Islet precursor cell (in vitro differentiated cells): Measurements from ENCODE around the gene TDRD3.
"Not testable (repeated sequence)": the region's sequence is repeated elsewhere in the genome, so short reads cannot be mapped to it uniquely, and the experiment has no call there.

ENCODE experiments used
- DNase-seq: peaks from one replicate; pipeline ENCODE4 v3.0.0-alpha.2; 2018

TDRD3 gene

DNA sequence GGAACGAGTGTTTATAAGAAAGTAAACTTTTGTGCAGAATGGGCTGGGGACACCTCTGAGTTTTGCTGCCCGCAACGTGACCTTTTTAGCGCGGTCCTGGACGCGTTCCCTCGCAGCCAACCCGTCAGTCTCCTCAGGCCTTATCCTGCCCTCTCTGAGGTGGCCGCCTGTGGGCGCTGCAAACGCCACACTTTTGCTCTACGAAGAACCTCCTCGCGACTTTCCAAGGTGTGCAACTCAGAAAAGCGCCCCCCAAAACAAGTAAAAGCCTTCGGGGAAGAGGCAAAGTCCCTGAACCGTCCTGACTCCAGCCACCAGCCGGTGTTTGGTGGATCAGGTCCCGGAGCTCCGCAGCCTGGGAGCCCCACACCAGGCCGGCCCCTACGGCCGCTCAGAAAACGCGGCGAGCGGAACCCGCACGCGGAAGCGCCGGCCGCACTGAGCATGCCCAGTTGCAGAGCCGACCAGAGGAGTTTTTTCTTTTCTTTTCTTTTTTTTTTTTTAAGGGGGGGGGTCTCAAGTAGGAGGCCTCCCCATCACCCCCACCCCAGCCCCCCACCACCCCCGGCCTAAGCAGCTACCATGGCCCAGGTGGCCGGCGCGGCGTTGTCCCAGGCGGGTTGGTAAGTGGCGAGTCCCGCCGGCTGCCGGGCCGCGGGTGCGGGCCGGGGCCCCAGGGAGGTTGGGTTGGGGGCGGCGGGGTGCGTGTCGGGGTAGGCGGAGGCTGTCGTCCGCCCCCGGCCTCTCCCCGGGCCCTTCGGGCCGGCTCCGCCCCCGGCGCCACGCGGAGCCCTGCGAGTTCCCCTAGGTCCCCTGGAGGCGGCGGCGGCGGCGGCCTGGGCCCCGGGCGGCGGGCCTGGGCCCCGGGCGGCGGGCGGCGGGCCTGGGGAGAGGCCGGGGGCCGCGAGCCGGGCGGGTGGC, at the start of gene TDRD3:
Gene TDRD3, plus strand, starts transcription at position 438 of the 921 bp plus-strand sequence. Its CDS starts 145 bp downstream, at position 583.
- peak; percentile 93 for DNase-seq

DNA sequence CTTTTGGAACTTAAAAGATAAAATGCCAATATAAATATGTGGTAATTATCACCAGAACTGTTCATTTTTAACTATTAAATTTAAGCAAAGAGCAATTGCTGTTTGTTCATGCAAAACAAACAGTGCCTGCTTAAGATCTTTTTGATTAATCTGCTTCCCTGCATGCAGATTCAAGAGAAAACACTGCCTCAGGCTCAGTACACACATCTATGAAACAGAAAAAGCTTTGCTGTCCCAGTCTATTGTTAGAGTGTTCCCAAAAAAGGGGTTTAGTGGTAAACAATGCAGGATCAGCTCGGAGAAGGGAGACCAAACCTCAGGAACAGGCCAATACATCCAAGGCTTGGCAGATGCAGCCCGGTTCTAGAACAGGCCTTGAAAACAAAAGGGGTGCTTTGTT, 49.3 kb upstream of the TDRD3 start:
- DNase-seq = no peak

DNA sequence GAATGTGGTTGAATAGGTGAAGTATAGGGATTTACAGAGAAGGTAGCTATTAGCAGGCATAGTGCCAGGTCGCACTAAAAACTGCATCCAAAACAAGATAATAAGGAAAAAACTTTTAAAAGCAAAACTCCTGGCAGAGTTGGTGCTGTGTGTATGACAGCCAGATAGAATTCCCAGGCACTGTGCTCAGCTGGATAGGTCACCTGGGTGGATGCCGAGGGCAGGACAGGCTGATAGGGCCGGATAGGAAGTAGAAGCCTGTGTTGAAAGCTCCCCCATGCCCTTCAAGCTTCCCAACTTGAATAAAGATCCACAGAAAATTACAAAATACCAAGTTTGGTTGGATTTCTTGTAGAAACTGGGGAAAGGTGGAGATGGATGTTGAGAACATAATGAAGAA, 48.9 kb upstream of the TDRD3 start:
- no peak for DNase-seq

DNA sequence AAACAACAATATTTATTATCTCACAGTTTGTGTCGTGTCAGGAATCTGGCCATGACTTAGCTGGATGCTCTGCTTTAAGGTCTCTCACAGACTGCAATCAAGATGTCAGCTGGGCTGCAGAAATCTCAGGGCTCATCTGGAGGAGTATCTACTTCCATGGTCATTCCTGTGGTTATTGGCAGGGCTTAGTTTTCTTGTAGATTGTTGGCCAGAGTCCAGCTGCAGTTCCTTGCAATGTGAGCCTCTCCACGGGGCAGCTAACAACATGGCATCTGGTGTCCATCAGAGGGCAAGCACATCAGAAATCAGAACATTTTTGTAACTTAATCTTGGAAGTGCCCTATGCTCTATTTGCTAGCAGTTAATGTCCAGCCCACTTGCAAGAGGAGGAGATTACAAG, 45.7 kb upstream of the TDRD3 start:
- no peak for DNase-seq

DNA sequence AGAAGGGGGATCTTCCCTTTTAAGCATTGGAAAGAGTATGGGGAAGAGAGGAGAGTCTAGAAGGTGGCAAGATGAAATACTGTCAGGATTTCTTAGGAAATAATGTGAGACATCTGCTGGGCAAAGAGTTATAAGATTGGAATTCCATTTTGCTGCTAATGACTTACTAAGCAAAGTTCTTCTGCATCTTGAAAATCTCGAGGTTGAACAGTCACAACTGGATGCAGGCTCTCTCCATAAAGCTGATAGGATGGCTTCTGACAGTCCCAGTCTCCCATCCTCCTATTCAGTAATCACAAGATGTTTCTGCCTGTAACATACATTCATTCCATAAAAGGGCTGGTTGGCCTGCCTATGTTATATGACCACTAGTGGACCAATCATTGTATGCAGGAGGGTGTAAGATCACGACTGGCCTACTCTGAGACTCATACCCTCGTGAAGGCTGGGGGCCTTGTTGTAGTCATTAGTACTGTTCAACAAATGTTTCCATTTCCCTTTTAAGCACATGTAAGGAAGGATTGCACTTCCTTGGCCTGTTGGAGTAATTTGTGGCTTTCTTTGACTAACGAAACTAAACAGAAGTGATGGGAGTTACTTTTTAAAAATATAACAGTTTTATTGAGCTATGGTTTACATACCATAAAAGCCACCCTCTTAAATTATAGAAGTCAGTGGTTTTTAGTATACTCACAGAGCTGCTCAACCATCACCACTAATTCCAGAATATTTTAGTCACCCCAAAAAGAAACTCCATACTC, 45.0 kb upstream of the TDRD3 start:
- no peak for DNase-seq

DNA sequence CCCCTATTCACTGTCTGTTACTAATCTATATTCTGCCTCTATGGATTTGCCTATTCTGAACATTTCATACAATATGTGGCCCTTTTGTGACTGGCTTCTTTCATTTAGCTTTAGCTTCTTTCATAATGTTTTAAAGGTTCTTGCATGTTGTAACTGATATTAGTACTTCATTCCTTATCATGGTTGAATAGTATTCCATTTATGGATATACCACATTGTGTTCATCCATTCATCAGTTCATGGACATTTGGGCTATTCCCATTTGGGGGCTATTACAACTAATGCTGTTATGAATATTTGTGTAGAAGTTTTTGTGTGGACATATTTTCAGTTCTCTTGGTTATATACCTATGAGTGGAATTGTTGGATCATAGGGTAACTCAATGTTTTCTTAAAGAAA, 44.4 kb upstream of the TDRD3 start:
- no peak for DNase-seq

DNA sequence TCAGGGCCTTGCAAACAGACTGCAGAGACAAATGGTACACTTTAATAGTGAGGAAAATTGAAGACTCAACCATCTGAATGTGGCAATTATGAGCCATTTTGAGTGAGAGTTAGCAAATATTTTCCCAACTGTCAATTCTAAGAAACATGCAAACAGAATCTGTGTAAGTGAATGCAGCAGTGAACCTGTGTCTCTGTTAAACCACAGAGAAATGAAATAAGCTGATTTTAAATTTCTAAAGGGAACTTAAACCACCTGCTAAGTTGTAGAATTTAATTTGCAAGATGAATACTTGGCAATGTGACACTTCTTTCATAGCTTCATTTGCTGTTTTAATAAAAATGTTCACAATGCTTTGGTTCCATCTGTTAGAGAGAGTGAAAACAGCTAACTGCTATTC, 42.0 kb upstream of the TDRD3 start:
- no peak for DNase-seq

DNA sequence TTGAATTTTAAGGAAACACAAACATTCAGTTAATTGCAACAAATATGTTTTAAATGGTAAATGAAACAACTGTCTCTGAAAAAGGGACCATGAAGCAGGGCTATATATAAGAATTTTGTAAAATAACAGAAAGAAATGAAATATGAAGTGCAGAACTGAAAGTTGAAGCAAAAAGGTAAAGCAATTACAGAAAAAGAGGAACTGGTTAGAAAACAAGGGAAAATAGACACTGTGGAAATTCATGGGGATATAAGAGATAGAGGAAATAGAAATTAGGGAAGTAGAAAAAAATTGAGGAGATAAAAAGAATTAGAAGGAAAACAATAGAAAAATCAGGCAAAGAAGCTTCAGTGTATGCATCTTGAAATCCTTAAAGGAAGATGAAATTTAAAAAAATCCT, 40.0 kb upstream of the TDRD3 start:
- DNase-seq = no peak

DNA sequence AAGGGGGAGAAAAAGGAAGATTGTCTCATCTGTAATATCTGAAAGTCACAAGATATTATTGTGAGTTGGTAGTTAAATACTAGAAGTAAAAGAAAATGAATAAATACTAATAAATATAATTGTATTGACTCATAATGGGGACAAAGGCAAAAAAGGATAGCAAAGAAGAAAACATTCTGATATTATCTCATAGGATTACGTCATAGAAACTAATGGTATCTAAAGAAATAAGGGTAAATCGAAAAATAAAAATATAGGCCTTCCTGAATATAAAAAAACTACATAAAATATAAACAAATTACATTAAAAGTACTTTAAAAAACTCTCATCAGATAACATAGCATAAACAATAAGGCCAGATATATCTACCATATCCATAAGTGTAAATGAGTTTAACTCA, 38.6 kb upstream of the TDRD3 start:
- no peak for DNase-seq

DNA sequence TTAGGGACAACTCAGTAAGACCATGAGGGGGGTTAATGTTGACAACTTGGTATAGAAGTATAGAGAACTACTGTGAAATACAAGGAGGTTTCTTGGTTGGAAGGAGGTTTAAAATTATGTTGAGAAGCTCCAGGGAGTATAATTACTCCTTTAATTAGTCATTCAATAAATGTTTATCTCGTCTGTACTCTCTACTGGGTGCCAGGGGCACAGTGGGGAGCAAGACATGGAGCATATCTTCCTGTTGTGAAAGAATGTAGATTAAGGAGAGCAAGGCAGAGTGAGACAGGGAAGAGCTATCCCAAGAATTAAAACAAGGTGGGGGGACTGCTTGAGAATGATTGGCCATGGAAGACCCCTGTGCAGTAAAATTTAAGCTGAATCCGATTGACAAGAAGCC, 33.7 kb upstream of the TDRD3 start:
- no peak for DNase-seq

DNA sequence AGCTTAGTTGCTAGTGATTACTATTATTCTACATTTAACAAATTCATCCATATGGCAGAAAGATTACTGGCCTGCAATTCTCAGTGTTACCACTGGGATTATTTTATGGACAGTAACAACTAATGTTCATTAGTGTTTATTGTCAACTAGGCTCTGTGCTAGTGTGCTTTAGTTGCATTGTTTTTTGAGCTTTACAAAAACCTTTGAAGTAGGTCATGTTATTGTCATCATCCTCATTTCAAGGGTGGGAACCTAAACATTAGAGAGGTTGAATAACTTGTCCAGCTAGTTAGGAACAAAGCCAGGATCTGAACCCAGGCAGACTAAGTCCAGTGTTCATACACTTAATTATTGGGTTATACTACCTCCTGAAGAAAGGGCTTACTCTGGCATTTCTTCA, 27.8 kb upstream of the TDRD3 start:
- no peak for DNase-seq

DNA sequence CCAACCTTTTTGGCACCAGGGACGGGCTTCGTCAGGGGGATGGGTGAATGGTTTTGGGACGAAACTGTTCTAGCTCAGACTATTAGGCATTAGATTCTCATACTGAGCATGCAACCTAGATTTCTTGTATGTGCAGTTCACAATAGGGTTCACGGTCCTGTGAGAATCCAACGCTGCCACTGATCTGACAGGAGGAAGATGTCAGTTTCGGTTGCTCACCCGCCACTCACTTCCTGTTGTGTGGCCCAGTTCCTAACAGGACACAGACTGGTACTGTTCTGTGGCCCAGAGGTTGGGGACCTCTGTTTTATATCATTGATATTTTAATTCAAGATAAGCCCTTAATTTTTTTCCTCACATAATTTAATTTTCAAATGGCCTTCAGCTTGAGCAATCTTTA, 26.7 kb upstream of the TDRD3 start:
- DNase-seq = no peak

DNA sequence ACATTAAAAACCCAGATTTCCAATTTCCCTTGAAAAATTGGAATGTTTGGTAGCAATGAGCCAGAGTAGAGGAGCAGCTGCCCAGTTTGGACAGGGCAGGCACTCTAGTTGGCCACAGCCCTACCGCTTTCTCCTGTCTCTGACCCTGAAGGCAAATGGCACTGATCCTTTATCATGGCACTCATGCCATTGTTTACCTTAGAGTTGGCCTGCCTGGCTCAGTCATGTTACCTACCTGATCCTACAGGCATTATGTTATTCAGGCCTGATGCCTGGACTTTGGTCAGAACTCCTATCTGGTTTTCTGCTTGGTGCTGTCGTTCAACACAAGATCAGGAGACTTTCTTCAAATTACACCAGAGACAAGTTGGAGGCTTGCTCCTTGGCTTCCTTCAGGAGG, 24.9 kb upstream of the TDRD3 start:
- DNase-seq = no peak

DNA sequence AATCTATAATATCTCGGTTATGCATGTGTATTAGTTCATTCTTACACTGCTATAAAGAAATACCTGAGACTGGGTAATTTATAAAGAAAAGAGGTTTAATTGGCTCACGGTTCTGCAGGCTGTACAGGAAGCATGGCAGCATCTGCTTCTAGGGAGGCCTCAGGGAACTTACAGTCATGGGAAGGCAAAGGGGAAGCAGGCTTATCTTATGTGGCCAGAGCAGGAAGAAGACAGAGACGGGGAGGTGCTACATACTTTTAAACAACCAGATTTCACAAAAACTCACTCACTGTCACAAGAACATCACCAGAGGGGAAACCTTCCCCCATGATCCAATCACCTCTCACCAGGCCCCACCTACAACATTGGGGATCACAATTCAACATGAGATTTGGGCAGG, 17.7 kb upstream of the TDRD3 start:
- not testable (repeated sequence) for DNase-seq

DNA sequence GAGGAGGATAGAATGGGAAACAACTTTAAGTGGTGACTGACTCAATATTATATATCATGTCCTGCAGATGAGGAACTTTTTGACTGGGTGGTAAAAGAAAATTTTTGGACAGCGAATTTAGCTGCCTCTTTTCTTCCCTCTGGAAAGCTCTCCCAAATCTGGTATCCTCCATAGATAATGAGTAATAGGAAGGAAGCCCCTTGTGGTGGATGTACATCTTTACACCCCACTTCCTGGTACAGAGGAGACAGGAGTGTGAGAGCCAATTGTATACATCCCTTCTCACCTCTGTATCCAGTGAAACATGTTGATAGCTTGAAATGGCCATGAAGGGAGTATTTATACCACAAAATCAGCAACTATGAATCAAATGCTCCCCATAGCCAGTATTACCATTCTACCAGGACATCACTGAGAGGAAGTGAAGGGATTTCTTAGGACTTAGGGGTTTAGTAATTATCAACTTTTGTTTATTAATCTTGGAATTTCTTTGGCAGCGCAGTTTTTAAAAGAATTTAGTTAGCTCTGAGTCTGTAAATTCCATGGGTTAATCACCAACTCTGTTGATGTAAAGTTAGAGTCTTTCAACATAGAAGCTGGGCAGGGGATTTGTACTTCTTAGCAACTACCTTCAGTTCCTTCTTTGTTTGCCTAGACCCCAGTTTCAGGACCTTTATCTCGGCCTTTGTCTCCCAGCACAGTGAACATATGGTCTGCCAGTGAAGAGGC, 17.0 kb upstream of the TDRD3 start:
- no peak for DNase-seq

DNA sequence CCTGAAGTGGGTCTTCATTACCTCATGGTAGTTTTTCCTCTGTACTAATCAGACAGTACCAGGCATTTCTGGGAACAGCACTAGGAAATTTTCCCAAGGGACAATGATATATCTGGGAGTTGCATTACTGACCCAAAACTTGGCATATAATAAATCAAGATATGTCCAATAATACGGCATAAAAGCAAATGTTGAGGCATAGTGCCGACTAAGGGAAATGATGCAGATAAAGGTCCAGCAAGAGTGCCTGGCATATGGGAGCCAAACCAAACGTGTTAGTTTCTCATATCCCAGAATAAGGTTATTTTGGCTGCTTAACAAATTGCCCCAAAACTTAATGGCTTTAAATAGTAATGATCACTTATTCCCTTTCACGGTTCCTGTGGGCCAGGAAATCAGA, 12.1 kb upstream of the TDRD3 start:
- DNase-seq = no peak

DNA sequence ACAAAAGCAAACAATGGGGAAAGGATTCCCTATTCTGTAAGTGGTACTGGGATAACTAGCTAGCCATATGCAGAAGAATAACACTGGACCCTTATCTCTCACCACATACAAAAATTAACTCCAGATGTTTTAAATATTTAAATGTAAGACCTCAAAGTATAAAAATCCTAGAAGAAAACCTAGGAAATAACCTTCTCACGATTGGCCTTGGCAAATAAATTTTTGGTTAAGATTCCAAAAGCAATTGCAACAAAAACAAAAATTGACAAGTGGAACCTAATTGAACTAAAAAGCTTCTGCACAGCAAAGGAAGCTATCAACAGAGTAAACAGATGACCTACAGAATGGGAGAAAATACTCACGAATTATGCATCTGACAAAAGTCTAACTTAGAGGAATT, 10.8 kb upstream of the TDRD3 start:
- no peak for DNase-seq

DNA sequence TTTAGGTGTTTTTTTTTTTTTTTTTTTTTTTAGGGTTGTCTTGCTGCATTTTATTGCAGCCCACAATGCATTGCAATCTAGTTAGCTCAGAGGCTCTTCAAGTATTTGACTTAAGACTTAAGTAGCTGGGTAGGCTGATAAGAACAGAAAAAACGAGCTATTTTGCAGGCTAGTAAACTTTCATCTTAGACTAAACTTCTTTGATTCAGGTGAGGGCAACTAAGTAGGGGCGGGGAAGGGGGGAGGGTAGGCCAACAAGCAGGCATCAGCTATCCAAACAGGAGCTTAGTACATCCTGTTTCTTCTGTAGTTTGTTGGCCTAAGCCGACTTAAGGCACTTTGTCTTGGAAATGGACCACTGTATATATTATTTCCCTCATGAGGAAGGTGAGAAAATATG, 4.9 kb upstream of the TDRD3 start:
- DNase-seq = no peak

DNA sequence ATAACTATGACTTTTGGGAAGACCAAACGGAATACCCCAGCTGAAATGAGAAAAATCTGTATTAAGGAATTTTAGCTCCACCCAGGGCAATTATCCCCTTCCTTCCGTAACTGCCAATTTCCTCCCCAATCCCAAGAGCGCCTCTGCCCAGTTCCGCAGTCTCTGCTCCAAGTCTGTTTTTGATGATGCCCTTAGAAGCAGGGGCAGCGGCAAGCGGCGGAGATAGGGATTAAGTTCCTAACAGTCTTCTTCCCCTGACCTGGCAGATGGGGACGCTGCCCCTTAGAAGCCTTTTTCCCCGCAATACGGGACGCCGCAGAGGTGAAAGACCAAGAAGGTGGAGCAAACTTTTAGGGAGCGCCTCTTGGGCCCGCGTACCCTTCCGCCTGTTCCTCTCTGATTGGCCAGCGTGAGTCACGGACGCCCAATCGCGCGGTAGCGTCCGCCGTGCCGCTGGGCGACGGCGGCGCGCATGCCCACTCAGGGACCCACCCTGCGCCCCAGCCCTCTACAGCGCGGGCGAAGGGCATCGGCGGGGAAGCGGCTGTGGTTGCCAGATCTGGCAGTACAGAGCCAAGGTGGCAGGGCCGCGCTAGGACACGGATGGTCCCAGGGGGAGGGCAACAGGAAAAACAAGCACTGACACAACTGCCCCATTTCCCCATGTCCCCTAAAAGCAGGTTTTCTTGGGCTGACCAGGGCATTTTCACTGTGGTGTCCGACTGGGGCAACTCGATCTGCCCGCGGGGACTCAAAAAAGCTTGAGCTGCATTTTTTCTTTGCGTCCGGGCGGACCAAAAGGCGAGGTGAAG, 843 bp upstream of the TDRD3 start:
- peak; percentile 94 for DNase-seq

DNA sequence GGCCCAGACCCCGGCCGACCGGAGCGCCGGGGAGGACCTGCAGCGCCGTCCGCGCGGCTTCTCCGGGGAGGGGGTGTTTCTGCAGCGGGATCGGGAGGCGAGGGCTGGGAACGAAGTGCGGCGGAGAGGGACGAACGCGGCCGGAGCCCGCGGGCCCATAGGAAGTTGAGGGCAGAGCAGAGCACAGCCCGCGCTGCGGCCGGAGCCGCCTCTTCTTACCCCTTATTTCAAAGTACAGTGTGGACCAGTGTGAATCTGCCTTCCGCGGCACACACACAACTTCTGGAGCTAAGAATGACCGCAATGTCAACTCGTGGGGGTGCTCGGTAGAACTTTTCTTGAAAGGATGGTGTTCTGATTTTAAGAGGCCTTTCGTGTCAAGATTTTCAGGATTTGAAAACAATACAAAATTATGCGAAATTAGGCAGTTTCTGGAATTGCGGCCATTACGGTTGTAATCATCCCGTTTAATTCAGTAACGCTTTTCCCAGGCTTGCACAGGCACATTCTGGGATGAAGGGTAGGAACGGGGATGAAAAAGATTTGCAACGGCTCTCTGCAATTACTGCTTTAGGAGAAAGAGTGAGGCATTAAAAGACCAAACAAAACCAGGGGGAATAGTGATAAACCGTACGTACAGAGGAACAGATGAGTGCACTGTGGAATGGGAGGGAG, 821 bp downstream of the TDRD3 start:
- peak; percentile 89 for DNase-seq

DNA sequence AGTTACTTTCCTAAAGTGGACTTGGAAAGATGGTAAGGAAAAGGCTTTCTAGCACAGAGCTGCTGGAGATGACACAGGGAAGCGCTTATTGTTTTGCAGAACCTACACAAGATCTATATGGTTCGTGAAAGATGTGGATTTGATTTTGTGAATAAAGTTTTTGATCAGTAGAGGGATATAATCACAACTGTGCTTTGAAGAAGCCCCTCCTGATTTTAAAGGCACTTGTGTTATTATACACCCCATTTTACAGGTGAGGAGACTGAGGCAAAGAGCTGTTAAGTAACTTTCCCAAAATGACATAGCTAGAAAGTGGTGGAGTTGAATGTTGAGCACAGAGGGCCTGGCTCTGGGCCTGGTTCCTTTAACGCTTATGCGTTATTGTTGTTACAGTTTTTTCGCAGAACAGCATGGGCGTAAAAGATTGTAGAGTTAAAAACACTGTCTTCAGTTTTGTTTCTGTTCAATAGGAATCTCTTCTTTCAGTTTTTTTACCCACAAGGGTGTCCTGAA, 1.4 kb downstream of the TDRD3 start:
- no peak for DNase-seq
